ENCODE data around the gene MAP2K1.

DNA sequence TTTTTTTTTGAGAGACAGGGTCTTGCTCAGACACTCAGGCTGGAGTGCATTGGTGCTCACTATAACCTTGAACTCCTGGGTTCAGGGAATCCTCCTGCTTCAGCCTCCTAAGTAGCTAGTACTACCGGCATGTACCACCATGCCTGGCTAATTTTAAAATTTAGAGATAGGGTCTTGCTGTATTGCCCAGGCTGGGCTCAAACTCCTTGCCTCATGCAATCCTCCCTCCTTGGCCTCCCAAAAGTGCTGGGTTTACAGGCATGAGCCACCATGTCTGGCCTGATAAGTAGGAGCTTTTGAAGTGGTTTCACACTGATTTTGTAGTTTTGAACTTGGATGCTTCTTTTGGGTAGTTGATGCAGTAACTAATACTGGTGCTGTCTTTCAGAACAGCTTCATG, 7.8 kb downstream of the MAP2K1 start:
- TF ChIP-seq, protein P1, sequence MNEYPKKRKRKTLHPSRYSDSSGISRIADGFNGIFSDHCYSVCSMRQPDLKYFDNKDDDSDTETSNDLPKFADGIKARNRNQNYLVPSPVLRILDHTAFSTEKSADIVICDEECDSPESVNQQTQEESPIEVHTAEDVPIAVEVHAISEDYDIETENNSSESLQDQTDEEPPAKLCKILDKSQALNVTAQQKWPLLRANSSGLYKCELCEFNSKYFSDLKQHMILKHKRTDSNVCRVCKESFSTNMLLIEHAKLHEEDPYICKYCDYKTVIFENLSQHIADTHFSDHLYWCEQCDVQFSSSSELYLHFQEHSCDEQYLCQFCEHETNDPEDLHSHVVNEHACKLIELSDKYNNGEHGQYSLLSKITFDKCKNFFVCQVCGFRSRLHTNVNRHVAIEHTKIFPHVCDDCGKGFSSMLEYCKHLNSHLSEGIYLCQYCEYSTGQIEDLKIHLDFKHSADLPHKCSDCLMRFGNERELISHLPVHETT (tag by site-specific recombination; IDR thresholded peaks at IDR 0.05) = no peak
- TF ChIP-seq, protein P2, sequence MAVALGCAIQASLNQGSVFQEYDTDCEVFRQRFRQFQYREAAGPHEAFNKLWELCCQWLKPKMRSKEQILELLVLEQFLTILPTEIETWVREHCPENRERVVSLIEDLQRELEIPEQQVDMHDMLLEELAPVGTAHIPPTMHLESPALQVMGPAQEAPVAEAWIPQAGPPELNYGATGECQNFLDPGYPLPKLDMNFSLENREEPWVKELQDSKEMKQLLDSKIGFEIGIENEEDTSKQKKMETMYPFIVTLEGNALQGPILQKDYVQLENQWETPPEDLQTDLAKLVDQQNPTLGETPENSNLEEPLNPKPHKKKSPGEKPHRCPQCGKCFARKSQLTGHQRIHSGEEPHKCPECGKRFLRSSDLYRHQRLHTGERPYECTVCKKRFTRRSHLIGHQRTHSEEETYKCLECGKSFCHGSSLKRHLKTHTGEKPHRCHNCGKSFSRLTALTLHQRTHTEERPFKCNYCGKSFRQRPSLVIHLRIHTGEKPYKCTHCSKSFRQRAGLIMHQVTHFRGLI (tag by site-specific recombination; IDR thresholded peaks at IDR 0.05) = no peak
- TF ChIP-seq ZNF274 (IDR thresholded peaks at IDR 0.05; ENCODE audit: low read length) = no peak
- no peak for TF ChIP-seq ZNF274 (tag by site-specific recombination; IDR thresholded peaks at IDR 0.05; ENCODE audit: borderline replicate concordance)
- TF ChIP-seq, protein P3, sequence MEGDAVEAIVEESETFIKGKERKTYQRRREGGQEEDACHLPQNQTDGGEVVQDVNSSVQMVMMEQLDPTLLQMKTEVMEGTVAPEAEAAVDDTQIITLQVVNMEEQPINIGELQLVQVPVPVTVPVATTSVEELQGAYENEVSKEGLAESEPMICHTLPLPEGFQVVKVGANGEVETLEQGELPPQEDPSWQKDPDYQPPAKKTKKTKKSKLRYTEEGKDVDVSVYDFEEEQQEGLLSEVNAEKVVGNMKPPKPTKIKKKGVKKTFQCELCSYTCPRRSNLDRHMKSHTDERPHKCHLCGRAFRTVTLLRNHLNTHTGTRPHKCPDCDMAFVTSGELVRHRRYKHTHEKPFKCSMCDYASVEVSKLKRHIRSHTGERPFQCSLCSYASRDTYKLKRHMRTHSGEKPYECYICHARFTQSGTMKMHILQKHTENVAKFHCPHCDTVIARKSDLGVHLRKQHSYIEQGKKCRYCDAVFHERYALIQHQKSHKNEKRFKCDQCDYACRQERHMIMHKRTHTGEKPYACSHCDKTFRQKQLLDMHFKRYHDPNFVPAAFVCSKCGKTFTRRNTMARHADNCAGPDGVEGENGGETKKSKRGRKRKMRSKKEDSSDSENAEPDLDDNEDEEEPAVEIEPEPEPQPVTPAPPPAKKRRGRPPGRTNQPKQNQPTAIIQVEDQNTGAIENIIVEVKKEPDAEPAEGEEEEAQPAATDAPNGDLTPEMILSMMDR (tag by site-specific recombination; IDR thresholded peaks at IDR 0.05) = no peak
